Activated naive CD4-positive, alpha-beta T cell (primary cell): ENCODE results near the gene GALNT16.
A peak's percentile ranks its signal among the peaks of the same experiment; 100 is the strongest.

Experiments used
- DNase-seq, 4 experiments: peaks; one replicate each; lab custom pipeline; 2025; lab: John Stamatoyannopoulos, UW

GALNT16 gene

DNA sequence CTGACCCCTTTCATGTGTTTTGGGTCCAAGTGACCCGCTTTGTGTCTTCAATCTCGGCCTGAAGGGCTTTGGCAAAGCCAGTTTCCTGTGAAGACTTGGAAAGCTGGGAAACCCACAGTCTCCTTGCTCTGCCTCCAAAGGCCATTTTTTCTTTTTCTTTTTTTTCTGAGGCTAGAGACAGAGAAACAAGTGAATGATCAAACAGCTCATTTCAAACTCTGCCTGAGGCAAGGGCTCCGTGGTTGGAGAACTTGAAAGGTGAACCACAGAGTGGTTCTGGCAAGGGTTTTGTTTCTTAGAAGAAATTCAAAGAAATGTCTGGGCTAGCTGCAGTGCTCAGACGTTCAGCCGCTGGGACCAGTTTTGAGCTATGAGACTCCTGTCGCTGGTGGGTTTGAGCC, 75.4 kb downstream of the GALNT16 start:
- no peak for DNase-seq

- DNase-seq = no peak
These were observed 78.0 kb downstream of the GALNT16 start for GRCh38 chr14:69337984-69338383.

DNA sequence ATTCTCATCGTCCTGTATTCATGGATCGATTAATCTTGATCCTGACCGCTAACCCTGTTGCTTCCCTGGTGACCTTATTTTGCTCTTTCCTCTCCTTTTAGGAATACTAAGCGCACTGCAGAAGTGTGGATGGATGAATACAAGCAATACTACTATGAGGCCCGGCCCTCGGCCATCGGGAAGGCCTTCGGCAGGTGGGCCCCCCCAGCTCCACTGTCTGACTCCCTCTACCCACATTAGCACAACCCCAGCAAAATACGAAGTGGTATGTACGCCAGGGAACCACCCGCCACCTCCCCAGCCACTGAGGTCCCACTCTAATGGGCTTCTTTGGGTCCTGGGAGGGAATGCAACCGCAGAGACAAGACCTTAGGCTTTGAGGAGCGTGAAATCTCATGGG, 79.5 kb downstream of the GALNT16 start:
- no peak for DNase-seq

GRCh38 chr14:69342928-69343525, 83.1 kb downstream of the GALNT16 start:
- DNase-seq = no peak

DNA sequence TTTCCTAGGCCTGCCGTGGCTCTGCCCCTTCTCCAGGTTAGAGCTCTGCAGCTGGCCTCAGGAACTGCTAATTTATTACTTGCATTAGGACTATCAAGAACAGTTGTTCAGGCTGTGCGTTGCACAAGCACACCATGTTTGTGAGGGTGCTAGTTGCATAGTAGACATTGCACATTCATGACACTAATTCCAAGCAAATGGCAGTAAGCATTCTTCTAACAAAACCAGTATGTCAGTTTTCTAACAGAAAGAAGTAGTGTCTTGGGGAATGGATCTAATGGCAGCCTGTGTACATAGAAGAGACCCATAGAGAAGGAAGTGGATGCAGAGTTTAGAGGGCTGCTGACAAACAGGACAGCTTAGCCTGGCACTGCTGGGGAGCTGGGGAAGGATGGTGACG, 84.2 kb downstream of the GALNT16 start:
- DNase-seq = no peak

GRCh38 chr14:69345402-69345801, 85.4 kb downstream of the GALNT16 start:
- DNase-seq = no peak

DNA sequence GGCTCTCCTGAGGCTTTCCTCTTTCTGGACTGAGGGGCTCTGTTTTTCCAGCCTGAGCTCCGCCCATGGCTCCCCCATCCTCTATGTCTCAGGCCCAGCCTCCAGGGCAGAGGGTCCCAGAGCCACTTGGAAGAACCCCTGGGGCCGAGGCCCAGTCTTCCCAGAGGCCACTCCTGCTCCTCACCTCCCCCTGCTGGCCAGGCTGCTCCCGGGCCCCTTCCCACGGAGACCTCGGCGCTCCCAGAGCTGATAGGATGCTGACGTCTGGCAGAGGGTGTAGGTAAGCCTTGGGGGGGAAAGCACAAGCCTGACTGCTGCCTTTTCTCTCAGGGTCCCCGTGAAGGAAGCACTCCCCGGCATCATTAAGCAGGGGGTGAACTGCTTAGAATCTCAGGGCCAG, 86.8 kb downstream of the GALNT16 start:
- DNase-seq = peak in 1 of 4 experiments; percentile 5

DNA sequence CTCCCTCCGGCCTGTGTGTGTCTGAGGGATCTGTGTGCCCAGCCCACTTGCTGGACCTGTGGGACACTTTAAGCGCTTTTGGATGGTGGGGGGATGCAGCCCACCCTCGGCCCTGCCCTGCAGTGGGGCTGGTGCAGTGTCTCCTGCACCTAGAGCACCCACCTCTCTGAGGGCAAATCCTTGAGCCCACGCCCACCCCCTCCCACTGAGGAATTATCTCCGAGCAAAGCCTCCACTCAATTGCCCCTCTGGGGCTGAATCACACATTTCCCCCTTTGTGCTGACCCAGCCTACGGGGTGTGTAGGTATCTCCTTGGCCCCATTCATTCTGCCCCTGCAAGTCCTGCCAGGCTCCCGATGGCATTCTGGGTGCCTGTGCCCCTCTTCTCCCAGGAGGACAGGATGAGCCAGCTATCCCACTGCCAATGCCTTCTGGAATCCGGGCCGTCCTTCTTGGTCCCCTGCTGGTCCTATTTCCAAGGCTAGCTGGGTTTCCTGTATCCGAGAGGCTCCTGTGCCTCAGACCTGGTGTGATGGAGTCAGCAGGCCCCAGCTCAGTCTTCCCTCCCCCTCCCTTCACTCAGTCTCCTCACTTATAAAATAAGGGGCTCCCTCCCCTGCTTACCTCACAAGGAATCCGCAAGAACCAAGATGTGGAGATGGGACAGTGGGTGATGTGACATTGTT, 89.3 kb downstream of the GALNT16 start:
- DNase-seq = no peak

- no peak for DNase-seq
These were observed 90.9 kb downstream of the GALNT16 start for GRCh38 chr14:69350892-69351291.

DNA sequence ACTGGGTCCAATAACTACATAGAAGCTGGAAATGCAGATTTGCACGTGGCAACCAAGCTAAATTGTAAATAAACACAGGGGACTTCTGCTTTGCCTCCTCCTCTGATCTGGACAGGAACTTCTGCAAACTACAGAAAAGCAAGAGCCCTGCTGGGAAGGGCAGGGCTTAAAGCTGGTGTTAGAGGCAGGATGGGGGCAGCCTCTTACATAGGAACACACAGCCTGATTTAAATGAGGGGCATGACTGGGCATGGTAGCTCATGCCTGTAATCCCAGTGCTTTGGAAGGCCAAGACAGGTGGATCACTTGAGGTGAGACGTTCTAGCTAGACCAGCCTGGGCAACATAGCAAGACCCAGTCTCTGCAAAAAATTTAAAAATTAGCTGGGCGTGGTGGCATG, 91.4 kb downstream of the GALNT16 start:
- no peak for DNase-seq

GRCh38 chr14:69351911-69352310, 92.0 kb downstream of the GALNT16 start:
- no peak for DNase-seq

GRCh38 chr14:69353168-69353567, 93.2 kb downstream of the GALNT16 start:
- no peak for DNase-seq

DNA sequence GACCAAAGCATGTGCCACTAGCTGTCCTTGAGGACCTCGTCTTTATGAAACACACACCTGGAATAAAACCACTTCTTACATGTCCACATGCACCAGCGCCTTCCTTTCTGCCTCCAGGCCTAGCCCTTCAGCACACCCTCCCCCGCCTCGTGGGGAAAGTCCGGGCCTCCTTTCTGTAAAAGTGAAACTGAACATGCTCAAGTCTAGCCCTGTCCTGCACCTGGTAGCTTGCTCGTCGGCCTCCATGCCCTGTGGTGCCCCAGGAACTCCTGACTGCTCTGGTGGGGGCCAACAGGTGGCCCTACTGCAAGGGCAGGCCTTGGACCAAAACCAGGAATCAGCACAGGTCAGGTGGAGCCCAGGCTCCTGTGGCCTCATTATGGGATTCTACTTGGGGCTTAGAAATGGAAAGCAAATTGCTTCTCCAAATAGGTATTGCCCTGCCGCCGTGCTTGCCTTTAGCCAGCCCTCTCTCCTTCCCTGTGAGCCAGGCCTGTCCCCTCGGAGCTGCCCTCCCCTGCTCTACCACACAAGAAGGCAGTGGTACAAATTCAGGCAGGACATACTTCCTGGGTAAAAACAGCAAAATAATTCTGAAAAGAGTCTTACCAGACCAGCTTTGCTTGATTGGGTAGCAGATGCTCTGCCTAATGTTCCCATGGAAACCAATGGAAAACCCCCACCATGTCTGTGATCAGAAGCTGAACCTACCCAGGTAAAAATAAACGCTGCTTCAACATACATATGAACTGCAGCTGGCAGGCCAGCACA, 94.6 kb downstream of the GALNT16 start:
- peak in 2 of 4 experiments; percentile 4 to 18 for DNase-seq

DNA sequence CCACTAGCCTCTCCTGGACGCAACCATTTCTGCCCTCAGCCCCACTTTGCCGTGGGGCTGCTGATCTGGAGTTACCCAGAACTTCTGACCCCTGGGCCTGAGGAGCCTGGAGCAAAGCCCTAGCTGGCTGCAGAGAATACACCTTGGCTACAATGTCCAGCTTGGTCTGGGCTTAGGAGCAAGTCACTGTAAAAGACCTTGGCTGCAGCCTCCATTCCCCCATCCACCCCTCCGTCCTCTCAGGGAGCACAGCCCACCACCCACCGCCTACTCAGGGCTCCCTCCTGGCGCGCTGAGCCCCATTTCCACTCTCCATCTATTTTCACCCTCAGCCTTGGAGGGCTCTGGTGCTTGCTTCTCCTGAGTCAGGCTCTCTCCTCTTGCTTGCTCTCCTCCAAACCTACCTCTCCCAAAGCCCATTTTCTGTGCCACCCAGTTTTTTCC, 95.2 kb downstream of the GALNT16 start:
- no peak for DNase-seq

- no peak for DNase-seq
These were observed 95.8 kb downstream of the GALNT16 start for GRCh38 chr14:69355607-69356281.

GRCh38 chr14:69356903-69357543, 97.1 kb downstream of the GALNT16 start:
- no peak for DNase-seq

GRCh38 chr14:69357544-69358200, 97.7 kb downstream of the GALNT16 start:
- DNase-seq = no peak

DNA sequence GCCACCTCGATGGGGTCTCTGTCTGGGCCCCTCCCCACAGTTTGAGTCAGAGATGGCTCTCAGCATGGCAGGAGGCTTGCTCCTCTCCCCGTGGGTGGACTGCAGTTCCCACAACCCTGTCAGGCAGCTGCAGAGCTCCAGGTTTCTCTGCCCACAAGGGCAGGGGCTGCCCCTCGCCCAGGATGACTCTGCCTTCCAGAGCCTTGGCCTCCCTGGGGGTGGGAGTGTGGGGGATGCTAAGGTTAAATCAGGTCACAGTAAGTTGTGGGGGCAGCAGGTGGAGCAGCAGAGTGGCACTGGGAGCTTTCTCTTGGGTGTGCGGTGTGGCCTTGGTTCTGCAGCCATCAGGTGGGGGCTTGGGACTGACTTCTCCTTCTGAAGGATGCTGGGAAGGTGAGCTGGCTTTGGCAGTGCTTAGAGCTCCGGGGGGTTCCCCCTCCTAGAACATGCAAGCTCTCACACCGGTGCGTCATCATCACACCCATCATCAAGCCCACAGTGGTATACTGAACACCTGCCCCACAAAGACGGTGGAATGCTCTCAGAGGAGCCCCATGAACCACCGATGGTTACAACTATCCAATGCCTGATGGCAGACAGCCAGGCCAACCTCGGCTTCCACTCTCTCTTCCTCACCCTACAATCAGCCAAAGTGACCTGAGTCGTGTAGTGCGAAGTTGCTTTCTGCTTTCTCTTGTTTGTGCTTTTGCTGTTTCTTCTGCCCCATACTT, 98.4 kb downstream of the GALNT16 start:
- DNase-seq = no peak

DNA sequence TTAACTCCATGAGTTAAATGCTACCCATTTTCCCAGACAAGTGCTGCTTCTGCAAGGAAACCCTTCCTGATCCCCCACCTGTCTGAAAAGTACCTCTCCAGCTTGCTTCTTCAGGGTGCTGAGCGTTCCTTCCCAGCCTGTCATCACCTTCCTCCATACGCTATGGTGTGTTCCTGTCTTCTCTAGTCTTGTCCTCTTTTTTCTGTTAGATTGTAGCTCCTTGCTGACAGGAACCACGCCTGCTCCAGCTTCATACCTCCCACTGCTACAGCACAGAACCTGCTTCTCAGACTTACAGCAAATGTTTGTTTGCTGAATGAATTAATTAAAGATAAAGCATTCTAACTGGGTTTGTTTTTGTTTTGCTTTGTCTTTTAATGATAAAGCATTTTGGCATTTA, 99.0 kb downstream of the GALNT16 start:
- DNase-seq = no peak

DNA sequence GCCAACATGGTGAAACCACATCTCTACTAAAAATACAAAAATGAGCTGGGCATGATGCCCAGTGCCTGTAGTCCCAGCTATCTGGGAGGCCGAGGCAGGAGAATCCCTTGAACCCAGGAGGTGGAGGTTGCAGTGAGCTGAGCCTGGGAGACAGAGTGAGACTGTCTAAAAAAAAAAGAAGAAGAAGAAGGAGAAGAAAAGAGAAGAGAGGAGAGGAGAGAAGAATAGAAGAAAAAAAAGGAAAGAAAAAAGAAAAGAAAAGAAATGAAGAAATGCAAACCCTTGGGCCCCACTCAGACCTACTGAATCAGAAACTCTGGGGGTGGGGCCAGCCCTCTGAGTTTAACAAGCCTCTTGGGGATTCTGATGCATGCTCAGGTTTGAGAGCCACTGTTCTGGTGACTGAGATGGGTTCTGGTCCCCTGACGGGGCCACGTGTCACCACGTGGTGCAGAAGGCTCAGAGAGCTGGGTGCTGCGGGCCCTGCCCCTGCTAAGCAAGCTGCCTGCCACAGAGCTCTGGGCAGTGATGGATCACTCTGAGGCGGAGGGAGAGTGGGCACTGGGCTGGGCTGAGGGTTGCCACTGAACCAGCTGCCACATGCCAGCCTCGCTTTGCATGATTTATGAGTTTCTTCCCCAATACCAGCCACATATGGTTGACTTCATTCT, 100.6 kb downstream of the GALNT16 start:
- DNase-seq = no peak
